ENCODE data around the gene LRRIQ4. TPM values are rescaled to one million over a fixed set of nuclear protein-coding genes. Genes with fewer than 3 reads are reported as not detected.

LRRIQ4 gene
- total RNA-seq, 3 donors from 2014 or later (not counting 1 experiment from before 2014, with no cell fraction given) = not detected

DNA sequence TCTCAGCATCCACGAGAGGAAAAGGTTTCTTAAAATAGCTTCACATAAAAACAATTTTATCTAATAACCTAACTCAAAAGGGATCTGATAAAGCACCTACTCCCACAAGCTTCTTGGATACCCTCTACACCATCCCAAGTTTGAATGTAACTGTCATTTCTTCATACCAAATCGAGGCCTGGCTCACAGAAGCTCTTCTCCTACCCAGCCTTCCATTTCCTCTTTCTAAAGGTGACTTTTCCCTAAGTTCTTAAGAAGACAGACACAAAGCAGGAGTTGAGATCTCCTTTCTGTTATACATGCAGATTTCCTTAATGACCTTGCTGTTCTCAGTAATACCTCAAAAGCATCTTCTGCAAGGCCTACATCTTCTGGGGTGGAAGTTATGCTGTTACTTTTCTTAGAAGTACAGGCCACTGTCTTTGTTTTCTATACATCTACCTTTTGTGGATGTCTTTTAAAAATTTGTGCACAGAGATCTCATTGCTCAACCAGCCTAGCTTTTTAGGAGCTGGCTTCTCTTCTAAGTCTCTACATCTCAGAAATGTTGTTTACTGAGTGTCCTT, 3.4 kb upstream of the LRRIQ4 start:
- ATAC-seq = no peak
- no peak overlapping the region for H3K27ac ChIP-seq (ENCODE audit: low read length)
- H3K36me3 ChIP-seq (ENCODE audit: control insufficient read depth, insufficient read depth, low read length) = no peaks in the 10 kb centered on the region
- no peak for DNase-seq
- Mint-ChIP-seq H3K4me1 (peaks cover 21 to 28% of the 10 kb centered on the region in 2 donors), H3K36me3 (no peaks in the 10 kb centered on the region), H3K27me3 (ENCODE audit: low read depth in 2 of 2) (peaks cover 0 to 4% of the 10 kb centered on the region in 2 donors), H3K9me3 (no peaks in the 10 kb centered on the region), H3K4me3 (no peak overlapping the region), H3K27ac (no peak overlapping the region)
- H3K9me3 ChIP-seq (ENCODE audit: control insufficient read depth, insufficient read depth, low read length) = no peaks in the 10 kb centered on the region
- 59% methylated on average over 2 of the region's 2 CpGs for WGBS (ENCODE audit: insufficient coverage)
- intact Hi-C loops (cut with micrococcal nuclease) = no loop called here
- no peak for TF ChIP-seq CTCF (IDR thresholded peaks at IDR 0.05)
- no peaks in the 10 kb centered on the region for H3K27me3 ChIP-seq (ENCODE audit: control insufficient read depth, insufficient read depth, low read length)
- no peak overlapping the region for H3K4me3 ChIP-seq (ENCODE audit: low read length)
- peaks cover 26% of the 10 kb centered on the region for H3K4me1 ChIP-seq (ENCODE audit: control insufficient read depth, insufficient read depth, low read length)

DNA sequence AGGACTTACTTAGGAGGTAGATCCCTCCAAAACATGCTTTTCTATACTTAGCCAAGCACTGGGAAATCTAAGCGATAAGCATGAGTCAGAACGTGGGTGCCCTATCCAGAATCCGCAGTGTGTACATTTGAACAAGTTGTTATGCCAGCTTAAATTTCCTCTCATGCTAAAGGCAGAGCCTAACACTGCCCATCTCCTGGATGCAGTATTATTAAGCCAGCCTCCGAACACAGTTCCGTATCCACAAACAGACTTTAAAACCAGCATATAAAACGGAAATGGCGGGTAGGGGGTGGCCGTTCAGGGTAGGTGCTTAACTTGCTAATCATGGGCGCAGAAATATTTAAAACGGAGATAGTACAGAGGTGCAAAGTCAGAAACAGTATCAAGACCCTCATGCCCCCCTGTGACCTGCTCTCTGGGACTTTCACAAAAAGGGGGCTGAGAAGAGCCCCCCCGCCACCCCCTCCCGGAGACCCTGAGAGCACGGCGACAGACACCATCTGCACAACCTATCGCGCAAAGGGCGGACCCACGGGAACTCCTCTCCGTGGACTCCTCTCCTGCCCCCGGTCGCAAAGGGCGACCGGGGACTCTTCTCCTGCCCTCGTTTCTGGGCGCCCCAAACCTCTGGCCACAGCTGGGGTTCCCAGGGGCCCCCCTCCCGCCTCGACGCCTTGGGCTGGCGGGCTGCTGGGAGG, 889 bp upstream of the LRRIQ4 start:
- H3K4me1 ChIP-seq (ENCODE audit: control insufficient read depth, insufficient read depth, low read length) = peaks cover 27% of the 10 kb centered on the region
- H3K4me3 Mint-ChIP-seq = peak overlapping the region; percentile 97
- H3K9me3 ChIP-seq (ENCODE audit: control insufficient read depth, insufficient read depth, low read length) = no peaks in the 10 kb centered on the region
- WGBS (ENCODE audit: insufficient coverage) = 4% methylated on average over 28 of the region's 29 CpGs
- peak overlapping the region; percentile 17 to 80 for H3K27ac Mint-ChIP-seq
- peaks cover 0 to 3% of the 10 kb centered on the region in 2 donors for H3K9me3 Mint-ChIP-seq
- H3K4me3 ChIP-seq (ENCODE audit: low read length) = peak overlapping the region; percentile 44
- no peaks in the 10 kb centered on the region for H3K36me3 ChIP-seq (ENCODE audit: control insufficient read depth, insufficient read depth, low read length)
- peaks cover 13% of the 10 kb centered on the region for H3K36me3 Mint-ChIP-seq
- ATAC-seq = peak in 1 of 3 donors; percentile 20
- H3K4me1 Mint-ChIP-seq = peaks cover 23 to 30% of the 10 kb centered on the region in 2 donors
- intact Hi-C loops (cut with micrococcal nuclease) = loop anchor here (5.0 kb wide), 1 partner anchor 39 kb away; the partner anchor contains the start of gene MYNN
- H3K27me3 ChIP-seq (ENCODE audit: control insufficient read depth, insufficient read depth, low read length) = no peaks in the 10 kb centered on the region
- TF ChIP-seq CTCF (IDR thresholded peaks at IDR 0.05) = no peak
- peak overlapping the region; percentile 30 for H3K27ac ChIP-seq (ENCODE audit: low read length)
- H3K27me3 Mint-ChIP-seq (ENCODE audit: low read depth in 2 of 2) = peaks cover 9 to 12% of the 10 kb centered on the region in 2 donors
- DNase-seq = peak in 1 of 2 donors; percentile 42

- H3K36me3 Mint-ChIP-seq = peaks cover 13% of the 10 kb centered on the region
- H3K27ac Mint-ChIP-seq = peak overlapping the region; percentile 76 to 80
- Histone ChIP-seq H3K27me3 (ENCODE audit: control insufficient read depth, insufficient read depth, low read length) (no peaks in the 10 kb centered on the region), H3K9me3 (ENCODE audit: control insufficient read depth, insufficient read depth, low read length) (no peaks in the 10 kb centered on the region), H3K4me1 (ENCODE audit: control insufficient read depth, insufficient read depth, low read length) (peaks cover 27% of the 10 kb centered on the region), H3K36me3 (ENCODE audit: control insufficient read depth, insufficient read depth, low read length) (no peaks in the 10 kb centered on the region), H3K4me3 (ENCODE audit: low read length) (peak overlapping the region; percentile 49), H3K27ac (ENCODE audit: low read length) (peak overlapping the region; percentile 34)
- no peak for ATAC-seq
- intact Hi-C loops (cut with micrococcal nuclease) = loop anchor here (5.0 kb wide), 1 partner anchor 41 kb away; the partner anchor contains the start of gene MYNN
- peak overlapping the region; percentile 97 for H3K4me3 Mint-ChIP-seq
- peaks cover 22% of the 10 kb centered on the region in 2 donors for H3K27me3 Mint-ChIP-seq (ENCODE audit: low read depth in 2 of 2)
- DNase-seq = peak in 1 of 2 donors; percentile 15
- H3K4me1 Mint-ChIP-seq = peaks cover 23 to 30% of the 10 kb centered on the region in 2 donors
- TF ChIP-seq CTCF (IDR thresholded peaks at IDR 0.05) = no peak
- WGBS (ENCODE audit: insufficient coverage) = 25% methylated on average over 7 of the region's 8 CpGs
- H3K9me3 Mint-ChIP-seq = peaks cover 0 to 3% of the 10 kb centered on the region in 2 donors
Observed at GRCh38 chr3:169813278-169813677, 608 bp downstream of the LRRIQ4 start.
